ENCODE data around the gene RNASEH2A. TPM values are rescaled to one million over a fixed set of nuclear protein-coding genes. Genes with fewer than 3 reads are reported as not detected.
A peak's percentile ranks its signal among the peaks of the same experiment; 100 is the strongest.

Gene RNASEH2A
- total and polyA plus RNA-seq, 2 of the 13 experiments (the other 11 are each of a cell fraction or from before 2014, with no cell fraction given) = 25.1 to 35.8 TPM

GRCh38 chr19:12779162-12779993, 27.0 kb upstream of the RNASEH2A start:
- peak; percentile 61 for DNase-seq (ENCODE audit: low spot score)
- BruUV-seq (replicated peaks) = no TSS peak
- Histone ChIP-seq H3K4me1 (ENCODE audit: insufficient read depth, low read length) (peaks cover 61% of the 10 kb centered on the region), H4K20me1 (ENCODE audit: insufficient read depth, low read length) (no peaks in the 10 kb centered on the region), H3K27ac (ENCODE audit: extremely low read length, insufficient read depth, low read length) (no peak overlapping the region), H3K4me2 (ENCODE audit: low read depth, low read length) (peak overlapping the region; percentile 91), H3K79me2 (ENCODE audit: insufficient read depth, low read length) (no peaks in the 10 kb centered on the region), H3K9ac (ENCODE audit: insufficient read depth, low read depth, low read length) (peak overlapping the region; percentile 53), H2AFZ (ENCODE audit: low read length) (peak overlapping the region; percentile 48), H3K36me3 (replicated peaks in 1 of 2; ENCODE audit: control insufficient read depth in 1 of 2, insufficient read depth in 2 of 2, low read length in 2 of 2) (no peaks in the 10 kb centered on the region), H3K27me3 (ENCODE audit: control insufficient read depth in 1 of 2, insufficient read depth in 2 of 2, low read length in 2 of 2) (no peaks in the 10 kb centered on the region; a peak in 1 of 5 replicates), H3K9me3 (ENCODE audit: low read length) (no peaks in the 10 kb centered on the region), H3K4me3 (replicated peaks in 1 of 3; ENCODE audit: insufficient read depth in 1 of 3, low read depth in 2 of 3, low read length in 3 of 3) (peak overlapping the region; percentile 76 to 80 (median 79))
- peak; percentile 83 for FAIRE-seq
- ChIA-PET CTCF (ENCODE audit: low intra/inter-chr PET ratio, low total read pairs) (interaction anchor here (3.9 kb wide), 1 partner anchor 16 kb away, joined by 54 read pairs; no protein-coding TSS in a partner anchor), POLR2A (interaction anchor here (0.6 to 6.4 kb wide), 9 partner anchors 10 to 57 kb away, joined by 3 to 124 read pairs (median 5); partner anchors contain the start of genes JUNB, PRDX2 and THSD8)
- 13% methylated on average over 3 of the region's 15 CpGs for WGBS (ENCODE audit: low lambda C conversion rate)
- in situ Hi-C loops (cut with HindIII; ENCODE audit: extremely low pct_ligation_motif_present, low pct_unique_long_range_greater_than_20kb) (no loop called here), intact Hi-C loops (cut with micrococcal nuclease; ENCODE audit: unreplicated experiment) (no loop called here)
- ATAC-seq = peak; percentile 56
- no peak for TF ChIP-seq GPN1 (CRISPR knock-in tag; IDR thresholded peaks at IDR 0.05; ENCODE audit: borderline replicate concordance)
- no peak for TF ChIP-seq ATF6 (CRISPR knock-in tag; conservative IDR thresholded peaks at IDR 0.05)
- peak; percentile 20; the same call in 1 of the 2 replicates for TF ChIP-seq CREM (IDR thresholded peaks at IDR 0.05)
- TF ChIP-seq CREM (CRISPR knock-in tag; IDR thresholded peaks at IDR 0.05) = no peak
- 0 out of 2 replicates have a peak, but pooled peaks have one; percentile 28 for TF ChIP-seq ZNF644 (CRISPR knock-in tag; IDR thresholded peaks at IDR 0.05; ENCODE audit: low read depth)
- TF ChIP-seq IKZF4 (CRISPR knock-in tag; IDR thresholded peaks at IDR 0.05; ENCODE audit: borderline replicate concordance, low read depth, not compliant biosample characterization) = no peak
- TF ChIP-seq SUZ12 (IDR thresholded peaks at IDR 0.05; ENCODE audit: low read depth, low read length) = no peak
- no peak for TF ChIP-seq HNF4G (IDR thresholded peaks at IDR 0.05; ENCODE audit: borderline replicate concordance, low read depth, low read length)
- 0 out of 2 replicates have a peak, but pooled peaks have one; percentile 25 for TF ChIP-seq HNF4G (CRISPR knock-in tag; IDR thresholded peaks at IDR 0.05; ENCODE audit: borderline replicate concordance, low read depth)
- TF ChIP-seq ZFY (CRISPR knock-in tag; IDR thresholded peaks at IDR 0.05) = no peak
- TF ChIP-seq TBL1XR1 (IDR thresholded peaks at IDR 0.05; ENCODE audit: borderline replicate concordance, low read length, partially characterized antibody) = no peak
- TF ChIP-seq PCBP1 (IDR thresholded peaks at IDR 0.05; ENCODE audit: borderline replicate concordance, low read depth, low read length) = no peak
- no peak for TF ChIP-seq POLR2A (IDR thresholded peaks at IDR 0.05; ENCODE audit: insufficient read depth in 1 of 2, low read depth in 2 of 2, low read length in 2 of 2)
- TF ChIP-seq ZNF354B (CRISPR knock-in tag; IDR thresholded peaks at IDR 0.05) = no peak
- TF ChIP-seq HOMEZ (CRISPR knock-in tag; IDR thresholded peaks at IDR 0.05; ENCODE audit: low read depth) = no peak
- TF ChIP-seq ZNF782 (CRISPR knock-in tag; IDR thresholded peaks at IDR 0.05; ENCODE audit: borderline replicate concordance) = no peak
- no peak for TF ChIP-seq SOX6 (IDR thresholded peaks at IDR 0.05)
- TF ChIP-seq SOX6 (CRISPR knock-in tag; IDR thresholded peaks at IDR 0.05) = no peak
- no peak for TF ChIP-seq ZNF253 (CRISPR knock-in tag; IDR thresholded peaks at IDR 0.05; ENCODE audit: borderline replicate concordance)
- no peak for TF ChIP-seq KDM1A (CRISPR knock-in tag; IDR thresholded peaks at IDR 0.05)
- TF ChIP-seq RFXANK (CRISPR knock-in tag; IDR thresholded peaks at IDR 0.05) = no peak
- no peak for TF ChIP-seq JARID2 (CRISPR knock-in tag; IDR thresholded peaks at IDR 0.05; ENCODE audit: insufficient replicate concordance)
- TF ChIP-seq SAP130 (CRISPR knock-in tag; IDR thresholded peaks at IDR 0.05; ENCODE audit: low read depth) = peak; percentile 28; the same call in 1 of the 2 replicates
